Measurements from ENCODE around the gene RRAGB. TPM values are rescaled to one million over a fixed set of nuclear protein-coding genes. Genes with fewer than 3 reads are reported as not detected.

The RRAGB gene
- total RNA-seq, 4 donors from 2014 or later, result 13.7 to 37.0 (median 25.6) TPM

- Histone ChIP-seq H3K4me3 (no peak overlapping the region), H3K27ac (peak overlapping the region in 1 of 4 donors; percentile 43), H3K4me1 (peaks cover 0 to 23% (median 0%) of the 10 kb centered on the region in 3 donors), H3K36me3 (no peaks in the 10 kb centered on the region), H3K9me3 (no peaks in the 10 kb centered on the region), H3K27me3 (no peaks in the 10 kb centered on the region)
- ATAC-seq, result no peak
- 29 to 35% methylated on average over 1 of the region's 1 CpG for WGBS, 2 donors (ENCODE audit: low coverage in 1 of 2)
- TF ChIP-seq POLR2AphosphoS5 (IDR thresholded peaks at IDR 0.05) (no peak), POLR2A (IDR thresholded peaks at IDR 0.05) (no peak), CTCF (IDR thresholded peaks at IDR 0.05) (no peak), EP300 (IDR thresholded peaks at IDR 0.05) (no peak)
Observed at GRCh38 chrX:55713631-55714030, 3.9 kb upstream of the RRAGB start.

GRCh38 chrX:55714161-55714560, 3.4 kb upstream of the RRAGB start:
- no peaks in the 10 kb centered on the region for H3K36me3 ChIP-seq
- peaks cover 0 to 29% (median 0%) of the 10 kb centered on the region in 3 donors for H3K4me1 ChIP-seq
- TF ChIP-seq CTCF (IDR thresholded peaks at IDR 0.05), result no peak
- no peak for TF ChIP-seq POLR2A (IDR thresholded peaks at IDR 0.05)
- no peak for ATAC-seq
- H3K4me3 ChIP-seq, result no peak overlapping the region
- H3K27me3 ChIP-seq, result no peaks in the 10 kb centered on the region
- H3K9me3 ChIP-seq, result no peaks in the 10 kb centered on the region
- WGBS, 2 donors (ENCODE audit: low coverage in 1 of 2), result 61 to 83% methylated on average over 3 of the region's 5 CpGs
- H3K27ac ChIP-seq, result no peak overlapping the region

- Histone ChIP-seq H3K27me3 (no peaks in the 10 kb centered on the region), H3K27ac (no peak overlapping the region), H3K9me3 (no peaks in the 10 kb centered on the region), H3K4me3 (no peak overlapping the region), H3K36me3 (peaks cover 0 to 4% of the 10 kb centered on the region in 2 donors), H3K4me1 (peaks cover 0 to 44% (median 0%) of the 10 kb centered on the region in 3 donors)
- TF ChIP-seq CTCF (IDR thresholded peaks at IDR 0.05), result no peak
- TF ChIP-seq POLR2AphosphoS5 (IDR thresholded peaks at IDR 0.05), result no peak
- TF ChIP-seq EP300 (IDR thresholded peaks at IDR 0.05), result no peak
- TF ChIP-seq POLR2A (IDR thresholded peaks at IDR 0.05), result no peak
- no peak for ATAC-seq
- WGBS, 2 donors (ENCODE audit: low coverage in 1 of 2), result 42% methylated on average over 2 of the region's 7 CpGs; no CpG with 5 or more reads in 1 of the 2 donors
Observed at GRCh38 chrX:55715847-55716246, 1.7 kb upstream of the RRAGB start.

- WGBS, 2 donors (ENCODE audit: low coverage in 1 of 2), result 38 to 40% methylated on average over 2 of the region's 3 CpGs
- peak overlapping the region; percentile 57 to 87 (median 82) for H3K27ac ChIP-seq
Observed at GRCh38 chrX:55716937-55717336, 612 bp upstream of the RRAGB start.

More at GRCh38 chrX:55716937-55717336, 612 bp upstream of the RRAGB start:
- Histone ChIP-seq H3K36me3 (peaks cover 0 to 14% of the 10 kb centered on the region in 2 donors), H3K27me3 (no peaks in the 10 kb centered on the region), H3K9me3 (no peaks in the 10 kb centered on the region), H3K4me3 (peak overlapping the region; percentile 65 to 96), H3K4me1 (peaks cover 0 to 34% (median 0%) of the 10 kb centered on the region in 3 donors)
- ATAC-seq, result no peak
- TF ChIP-seq EP300 (IDR thresholded peaks at IDR 0.05), result no peak
- TF ChIP-seq CTCF (IDR thresholded peaks at IDR 0.05), result no peak
- TF ChIP-seq POLR2AphosphoS5 (IDR thresholded peaks at IDR 0.05), result no peak
- TF ChIP-seq POLR2A (IDR thresholded peaks at IDR 0.05), result no peak
